K562 (cell line): ENCODE data around the gene C1R. TPM values are rescaled to one million over a fixed set of nuclear protein-coding genes. Genes with fewer than 3 reads are reported as not detected.

Experiments used
- ATF7 ChIP-seq: fragments of 450-650 bp; IDR thresholded peaks from 2 replicates; pipeline ENCODE4 v1.7.1; 2014; ENCODE audit warnings: mild to moderate bottlenecking, moderate library complexity
- BMI1 ChIP-seq: fragments of 150-350 bp; IDR thresholded peaks from 2 replicates; pipeline ENCODE4 v1.6.1; 2014; ENCODE audit warnings: low read length
- CBFA2T2 ChIP-seq: fragments of 450-650 bp; conservative IDR thresholded peaks from 2 replicates; pipeline ENCODE4 v1.6.1; 2017; ENCODE audit warnings: mild to moderate bottlenecking
- CHD2 ChIP-seq: IDR thresholded peaks from 2 replicates; pipeline ENCODE4 v1.6.1; 2011; ENCODE audit warnings: low read depth, low read length
- CREB3 ChIP-seq: fragments of 450-650 bp; conservative IDR thresholded peaks from 2 replicates; pipeline ENCODE4 v1.6.1; 2016; ENCODE audit warnings: missing genetic modification characterization, low read depth, mild to moderate bottlenecking, missing compliant biosample characterization, moderate library complexity
- DDX20 ChIP-seq: fragments of 450-650 bp; IDR thresholded peaks from 2 replicates; pipeline ENCODE4 v1.6.1; 2016; ENCODE audit warnings: missing genetic modification characterization, low read depth, mild to moderate bottlenecking, missing compliant biosample characterization, moderate library complexity
- E2F3 ChIP-seq: fragments of 250-450 bp; sonication (Bioruptor Pico); IDR thresholded peaks from 2 replicates; pipeline ENCODE4 v1.4.0; 2020; ENCODE audit warnings: mild to moderate bottlenecking
- GTF3C2 ChIP-seq: IDR thresholded peaks from 3 replicates; pipeline ENCODE4 v1.6.1; 2011; ENCODE audit warnings: borderline replicate concordance, mild to moderate bottlenecking, moderate library complexity; ENCODE audit not compliant: insufficient read length; ENCODE audit errors: extremely low read depth
- HMG20A ChIP-seq: fragments of 450-650 bp; formaldehyde crosslinking; conservative IDR thresholded peaks from 2 replicates; pipeline ENCODE4 v1.4.0; 2020; ENCODE audit warnings: mild to moderate bottlenecking, mixed read lengths
- L3MBTL2 ChIP-seq: fragments of 450-650 bp; IDR thresholded peaks from 2 replicates; pipeline ENCODE4 v1.6.1; 2016; ENCODE audit warnings: mild to moderate bottlenecking, moderate library complexity
- SMAD4 ChIP-seq: fragments of 250-450 bp; sonication (Bioruptor Pico); conservative IDR thresholded peaks from 2 replicates; pipeline ENCODE4 v1.8.0; 2021; ENCODE audit warnings: inconsistent platforms, mild to moderate bottlenecking, moderate library complexity
- SMARCA4 ChIP-seq: fragments of 450-650 bp; IDR thresholded peaks from 2 replicates; pipeline ENCODE4 v1.6.1; 2016
- ZBTB7A ChIP-seq: IDR thresholded peaks from 2 replicates; pipeline ENCODE4 v1.6.1; 2011; ENCODE audit warnings: low read depth, mild to moderate bottlenecking, low read length, moderate library complexity, borderline replicate concordance; ENCODE audit not compliant: control insufficient read depth
- ZEB2 ChIP-seq: fragments of 450-650 bp; IDR thresholded peaks from 2 replicates; pipeline ENCODE4 v1.6.1; 2016
- ZFP36 ChIP-seq: fragments of 150-350 bp; IDR thresholded peaks from 2 replicates; pipeline ENCODE4 v1.6.1; 2018; ENCODE audit warnings: low read length, low read depth; ENCODE audit not compliant: partially characterized antibody
- ZNF449 ChIP-seq: fragments of 250-450 bp; sonication (Bioruptor Pico); IDR thresholded peaks from 2 replicates; pipeline ENCODE4 v1.8.0; 2022; ENCODE audit warnings: moderate library complexity, mild to moderate bottlenecking, inconsistent platforms
- ZNF766 ChIP-seq: fragments of 200-800 bp; sonication (Bioruptor generic); conservative IDR thresholded peaks from 2 replicates; pipeline ENCODE4 v1.6.1; 2016; ENCODE audit warnings: missing genetic modification characterization, missing compliant biosample characterization
- polyA plus RNA-seq, 8 experiments: library from polyadenylated mRNA; depleted of rRNA in 4 of 8; stranded (reverse) in 5 of 8; unstranded in 3 of 8; fragments of >200 nt; fragmentation: Nextera tagmentation in 2 of 8; fragmentation: Illumina TruSeq in 1 of 8; extraction: Ambion mirVana in 2 of 8; extraction: Trizol in 1 of 8; gene quantifications; 2 replicates each; pipeline versions ENCODE4 v1.2.1 to v1.2.3, GENCODE V29; 2011 to 2014; ENCODE audit warnings: inconsistent platforms in 1 of 8, missing spikeins in 1 of 8
- total RNA-seq, 7 experiments: library from RNA; depleted of rRNA in 6 of 7; stranded (reverse); fragments of >200 nt in 6 of 7; fragmentation: Illumina TruSeq in 2 of 7; extraction: Trizol in 2 of 7; gene quantifications; 2 replicates each; pipeline versions ENCODE4 v1.2.1 to v1.2.3, GENCODE V29; 2011 to 2021; ENCODE audit warnings: low replicate concordance in 1 of 7
- TF ChIP-seq, protein P1 (sequence below): fragments of 200-400 bp; formaldehyde crosslinking; IDR thresholded peaks from 2 replicates; pipeline ENCODE4 v1.6.1; 2017; ENCODE audit warnings: mild to moderate bottlenecking, low read depth, low read length, moderate library complexity

Gene C1R
- total and polyA plus RNA-seq, 9 of the 15 experiments (the other 6 are each of a cell fraction or from before 2014, with no cell fraction given) = 0.07 to 1.0 (median 0.33) TPM; not detected in 1

- TF ChIP-seq ZNF449 = no peak
- TF ChIP-seq CHD2 = peak; percentile 87
- no peak for TF ChIP-seq GTF3C2
- 0 out of 2 replicates have a peak, but pooled peaks have one; percentile 41 for TF ChIP-seq E2F3
- TF ChIP-seq, protein P1, sequence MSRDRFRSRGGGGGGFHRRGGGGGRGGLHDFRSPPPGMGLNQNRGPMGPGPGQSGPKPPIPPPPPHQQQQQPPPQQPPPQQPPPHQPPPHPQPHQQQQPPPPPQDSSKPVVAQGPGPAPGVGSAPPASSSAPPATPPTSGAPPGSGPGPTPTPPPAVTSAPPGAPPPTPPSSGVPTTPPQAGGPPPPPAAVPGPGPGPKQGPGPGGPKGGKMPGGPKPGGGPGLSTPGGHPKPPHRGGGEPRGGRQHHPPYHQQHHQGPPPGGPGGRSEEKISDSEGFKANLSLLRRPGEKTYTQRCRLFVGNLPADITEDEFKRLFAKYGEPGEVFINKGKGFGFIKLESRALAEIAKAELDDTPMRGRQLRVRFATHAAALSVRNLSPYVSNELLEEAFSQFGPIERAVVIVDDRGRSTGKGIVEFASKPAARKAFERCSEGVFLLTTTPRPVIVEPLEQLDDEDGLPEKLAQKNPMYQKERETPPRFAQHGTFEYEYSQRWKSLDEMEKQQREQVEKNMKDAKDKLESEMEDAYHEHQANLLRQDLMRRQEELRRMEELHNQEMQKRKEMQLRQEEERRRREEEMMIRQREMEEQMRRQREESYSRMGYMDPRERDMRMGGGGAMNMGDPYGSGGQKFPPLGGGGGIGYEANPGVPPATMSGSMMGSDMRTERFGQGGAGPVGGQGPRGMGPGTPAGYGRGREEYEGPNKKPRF = no peak
- no peak for TF ChIP-seq CBFA2T2
- no peak for TF ChIP-seq DDX20
- TF ChIP-seq BMI1 = no peak
- TF ChIP-seq SMARCA4 = 0 out of 2 replicates have a peak, but pooled peaks have one; percentile 10
- TF ChIP-seq ZEB2 = peak; percentile 53; the same call in 1 of the 2 replicates
- no peak for TF ChIP-seq SMAD4 (CRISPR knock-in tag)
- peak; percentile 45; the same call in 1 of the 2 replicates for TF ChIP-seq ZBTB7A
- TF ChIP-seq ZFP36 = peak; percentile 95
- TF ChIP-seq ZNF766 (CRISPR knock-in tag) = no peak
- peak; percentile 75 for TF ChIP-seq L3MBTL2
- no peak for TF ChIP-seq HMG20A (CRISPR knock-in tag)
- no peak; the same call in 1 of the 2 replicates for TF ChIP-seq ATF7
- no peak for TF ChIP-seq CREB3 (tag)
Observed at GRCh38 chr12:7108003-7108795, 16.0 kb upstream of the C1R start (continued).
